ENCODE data around the gene NTRK3. TPM values are rescaled to one million over a fixed set of nuclear protein-coding genes. Genes with fewer than 3 reads are reported as not detected.

The NTRK3 gene
- total and polyA plus RNA-seq, 2 of the 13 experiments (the other 11 are each of a cell fraction or from before 2014, with no cell fraction given) = not detected

- CTCF ChIA-PET (ENCODE audit: low intra/inter-chr PET ratio, low total read pairs) = no interaction called here
- TF ChIP-seq ZFAT (CRISPR knock-in tag; conservative IDR thresholded peaks at IDR 0.05) (no peak), HIVEP1 (CRISPR knock-in tag; IDR thresholded peaks at IDR 0.05) (no peak), FOSL1 (CRISPR knock-in tag; IDR thresholded peaks at IDR 0.05; ENCODE audit: borderline replicate concordance) (no peak), ZNF382 (CRISPR knock-in tag; IDR thresholded peaks at IDR 0.05; ENCODE audit: borderline replicate concordance) (no peak), RBM22 (optimal IDR thresholded peaks at IDR 0.05; ENCODE audit: low read length) (no peak), HMGA1 (CRISPR knock-in tag; conservative IDR thresholded peaks at IDR 0.05) (no peak), NCOA1 (CRISPR knock-in tag; IDR thresholded peaks at IDR 0.05) (no peak), SP5 (CRISPR knock-in tag; IDR thresholded peaks at IDR 0.05; ENCODE audit: borderline replicate concordance, low read depth) (no peak), JARID2 (CRISPR knock-in tag; IDR thresholded peaks at IDR 0.05; ENCODE audit: insufficient replicate concordance) (no peak), RXRA (CRISPR knock-in tag; IDR thresholded peaks at IDR 0.05) (no peak), RXRB (CRISPR knock-in tag; IDR thresholded peaks at IDR 0.05; ENCODE audit: borderline replicate concordance) (no peak), ZBED4 (CRISPR knock-in tag; IDR thresholded peaks at IDR 0.05; ENCODE audit: borderline replicate concordance) (no peak), USF2 (IDR thresholded peaks at IDR 0.05; ENCODE audit: low read depth, low read length) (no peak), USF2 (CRISPR knock-in tag; IDR thresholded peaks at IDR 0.05; ENCODE audit: borderline replicate concordance) (no peak), CBX5 (CRISPR knock-in tag; IDR thresholded peaks at IDR 0.05; ENCODE audit: borderline replicate concordance) (no peak), ZNF781 (CRISPR knock-in tag; IDR thresholded peaks at IDR 0.05; ENCODE audit: borderline replicate concordance, not compliant biosample characterization) (no peak), HNF1B (CRISPR knock-in tag; IDR thresholded peaks at IDR 0.05) (no peak)
Measured at GRCh38 chr15:88282614-88283013, 26.1 kb upstream of the NTRK3 start.

More at GRCh38 chr15:88282614-88283013, 26.1 kb upstream of the NTRK3 start:
- ATAC-seq (no peak), DNase-seq (ENCODE audit: low spot score) (no peak), FAIRE-seq (no peak)
- no peak overlapping the region for H3K4me2 ChIP-seq (ENCODE audit: low read depth, low read length)
- H3K4me3 ChIP-seq (replicated peaks in 1 of 3; ENCODE audit: insufficient read depth in 1 of 3, low read depth in 2 of 3, low read length in 3 of 3) = no peak overlapping the region
- no peak overlapping the region for H3K9ac ChIP-seq (ENCODE audit: insufficient read depth, low read depth, low read length)
- no TSS peak for BruUV-seq (replicated peaks)
- POLR2A ChIA-PET = no interaction called here
- no peak overlapping the region for H3K27ac ChIP-seq (ENCODE audit: extremely low read length, insufficient read depth, low read length)
- H3K4me1 ChIP-seq (ENCODE audit: insufficient read depth, low read length) = no peaks in the 10 kb centered on the region
- intact Hi-C loops (cut with micrococcal nuclease; ENCODE audit: unreplicated experiment) (no loop called here), in situ Hi-C loops (cut with HindIII; ENCODE audit: extremely low pct_ligation_motif_present, low pct_unique_long_range_greater_than_20kb) (no loop called here)
- H3K36me3 ChIP-seq (replicated peaks in 1 of 2; ENCODE audit: control insufficient read depth in 1 of 2, insufficient read depth in 2 of 2, low read length in 2 of 2) = no peaks in the 10 kb centered on the region
- 0% methylated on average over 5 of the region's 5 CpGs for WGBS (ENCODE audit: low lambda C conversion rate)
- no peaks in the 10 kb centered on the region for H3K79me2 ChIP-seq (ENCODE audit: insufficient read depth, low read length)
- no peaks in the 10 kb centered on the region for H3K9me3 ChIP-seq (ENCODE audit: low read length)
- peaks cover 0 to 18% of the 10 kb centered on the region in 2 experiments; a peak in 2 of 5 replicates for H3K27me3 ChIP-seq (ENCODE audit: control insufficient read depth in 1 of 2, insufficient read depth in 2 of 2, low read length in 2 of 2)
- H4K20me1 ChIP-seq (ENCODE audit: insufficient read depth, low read length) = no peaks in the 10 kb centered on the region
- no peak overlapping the region for H2AFZ ChIP-seq (ENCODE audit: low read length)
